Umbilical cord (tissue), 1 donor: Measurements from ENCODE around the gene IL15RA. TPM values are rescaled to one million over a fixed set of nuclear protein-coding genes. Genes with fewer than 3 reads are reported as not detected.

Experiments
- total RNA-seq: library from RNA; depleted of rRNA; stranded (reverse); fragments of >200 nt; gene quantifications from one replicate; pipeline ENCODE4 v1.2.3, GENCODE V29; 2014; ENCODE audit warnings: low replicate concordance; ENCODE audit not compliant: insufficient read depth

The IL15RA gene
- total RNA-seq, 1 donor from 2014 or later: not detected

Other genes starting within 250 kb of the IL15RA start
- 469 TPM for gene GDI2, start 164.1 kb downstream of the IL15RA start, total RNA-seq
- 6.0 TPM for gene ANKRD16, start 87.7 kb downstream of the IL15RA start, total RNA-seq
- gene FBH1, start 87.3 kb downstream of the IL15RA start, total RNA-seq: 62.1 TPM
- gene IL2RA, start 84.8 kb upstream of the IL15RA start, total RNA-seq: 5.1 TPM
- gene RBM17, start 111.5 kb upstream of the IL15RA start, total RNA-seq: 31.5 TPM
- 21.4 TPM for gene PFKFB3, start 225.4 kb upstream of the IL15RA start, total RNA-seq